H1 (cell line): ENCODE results near the gene EXOSC7. TPM values are rescaled to one million over a fixed set of nuclear protein-coding genes. Genes with fewer than 3 reads are reported as not detected.

Source experiments
- CTCF ChIA-PET: fragments of 300-600 bp; sonication (Branson Sonifier 250); formaldehyde crosslinking; loops from one replicate; lab custom pipeline; 2021; ENCODE audit not compliant: partially characterized antibody; lab: Charles Lee
- POLR2A ChIA-PET: fragments of 300-600 bp; sonication (Branson Sonifier 250); formaldehyde crosslinking; loops from one replicate; lab custom pipeline; 2021; ENCODE audit warnings: inconsistent platforms; ENCODE audit not compliant: partially characterized antibody; lab: Charles Lee
- DNase-seq, 2 experiments: peaks; one replicate each; pipeline versions ENCODE4 v3.0.0 to v3.0.0-alpha.2; 2010 to 2022; ENCODE audit warnings: low spot score in 2 of 2, low read depth in 1 of 2, mixed read lengths in 1 of 2
- FAIRE-seq: peaks from 2 replicates; lab custom pipeline; 2011; peaks lifted over from hg19 to GRCh38; lab: Jason Lieb, UNC
- H2AFZ ChIP-seq: 2 replicates; pipeline ENCODE4 v1.8.1; 2012; ENCODE audit warnings: low read length, inconsistent platforms
- H2AK5ac ChIP-seq: 2 replicates; pipeline ENCODE4 v1.6.1; 2013; ENCODE audit warnings: low read depth, low read length
- H2BK120ac ChIP-seq: replicated peaks from 2 replicates; pipeline ENCODE3; 2013; ENCODE audit warnings: low read depth, low read length, inconsistent platforms
- H2BK12ac ChIP-seq: 2 replicates; pipeline ENCODE4 v1.6.1; 2013; ENCODE audit warnings: low read depth, low read length
- H2BK15ac ChIP-seq: 2 replicates; pipeline ENCODE4 v1.6.1; 2013; ENCODE audit warnings: low read length
- H2BK20ac ChIP-seq: 2 replicates; pipeline ENCODE4 v1.6.1; 2013; ENCODE audit warnings: low read length
- H2BK5ac ChIP-seq: 2 replicates; pipeline ENCODE4 v1.6.1; 2013; ENCODE audit warnings: low read depth, low read length
- H3K14ac ChIP-seq: 2 replicates; pipeline ENCODE4 v1.6.1; 2013; ENCODE audit warnings: inconsistent platforms; ENCODE audit not compliant: insufficient read length
- H3K18ac ChIP-seq: 2 replicates; pipeline ENCODE4 v1.6.1; 2013; ENCODE audit warnings: low read length; ENCODE audit errors: extremely low read depth
- H3K23ac ChIP-seq: 2 replicates; pipeline ENCODE4 v1.6.1; 2013; ENCODE audit warnings: inconsistent platforms; ENCODE audit not compliant: insufficient read length
- H3K23me2 ChIP-seq: 2 replicates; pipeline ENCODE4 v1.6.1; 2013; ENCODE audit warnings: low read depth, low read length
- H3K27ac ChIP-seq: 2 replicates; pipeline ENCODE4 v1.6.1; 2011; ENCODE audit warnings: low read depth, low read length, inconsistent platforms
- H3K27me3 ChIP-seq, 4 experiments: replicated peaks in 1 of 4; 1 replicate in 1 of 4; 2 replicates in 3 of 4; pipeline versions ENCODE4 v1.6.1 to v1.8.1; 2011 to 2013; ENCODE audit warnings: low read length in 3 of 4, mild to moderate bottlenecking in 3 of 4, inconsistent platforms in 2 of 4, mixed read lengths in 2 of 4, moderate library complexity in 1 of 4; ENCODE audit not compliant: control insufficient read depth in 3 of 4, insufficient read depth in 3 of 4; ENCODE audit errors: extremely low read depth in 1 of 4
- H3K36me3 ChIP-seq, 4 experiments: 2 replicates each; pipeline versions ENCODE4 v1.6.1 to v1.8.1; 2011 to 2013; ENCODE audit warnings: mild to moderate bottlenecking in 4 of 4, low read length in 3 of 4, moderate library complexity in 2 of 4, control low read depth in 1 of 4, inconsistent platforms in 1 of 4; ENCODE audit not compliant: insufficient read depth in 4 of 4, control insufficient read depth in 2 of 4
- H3K4ac ChIP-seq: replicated peaks from 2 replicates; pipeline ENCODE3; 2013; ENCODE audit warnings: low read length, low read depth, mixed read lengths, inconsistent platforms; ENCODE audit not compliant: insufficient read length
- H3K4me1 ChIP-seq, 4 experiments: replicated peaks in 1 of 4; 1 replicate in 1 of 4; 2 replicates in 3 of 4; pipeline versions ENCODE4 v1.6.1 to v1.8.1; 2011 to 2013; ENCODE audit warnings: low read length in 3 of 4, inconsistent platforms in 2 of 4, mixed read lengths in 1 of 4; ENCODE audit not compliant: insufficient read depth in 4 of 4, control insufficient read depth in 3 of 4
- H3K4me2 ChIP-seq, 2 experiments: 2 replicates each; pipeline versions ENCODE4 v1.6.1 to v1.8.1; 2011 to 2013; ENCODE audit warnings: low read depth in 2 of 2, low read length in 2 of 2, control low read depth in 1 of 2, inconsistent platforms in 1 of 2, mild to moderate bottlenecking in 1 of 2; ENCODE audit not compliant: insufficient read depth in 1 of 2
- H3K4me3 ChIP-seq, 4 experiments: fragments of 200-600, 300-600 bp in 1 of 4; sonication (generic), shearing (Covaris generic), sonication (Bioruptor Twin) in 1 of 4; 2 replicates each; pipeline versions ENCODE4 v1.5.1 to v1.8.1; 2011 to 2016; ENCODE audit warnings: low read length in 4 of 4, low read depth in 3 of 4, control low read depth in 2 of 4, inconsistent platforms in 2 of 4, mild to moderate bottlenecking in 2 of 4, mixed read lengths in 1 of 4, moderate library complexity in 1 of 4; ENCODE audit not compliant: insufficient read depth in 2 of 4; ENCODE audit errors: extremely low read depth in 1 of 4
- H3K56ac ChIP-seq: replicated peaks from 2 replicates; pipeline ENCODE3; 2013; ENCODE audit warnings: low read depth, mild to moderate bottlenecking, mixed read lengths, low read length, inconsistent platforms; ENCODE audit not compliant: insufficient read length
- H3K79me1 ChIP-seq: 2 replicates; pipeline ENCODE4 v1.6.1; 2013; ENCODE audit warnings: low read depth, low read length, control low read depth
- H3K79me2 ChIP-seq, 2 experiments: 2 replicates each; pipeline versions ENCODE4 v1.6.1 to v1.8.1; 2012 to 2013; ENCODE audit warnings: low read length in 2 of 2, mild to moderate bottlenecking in 2 of 2, inconsistent platforms in 1 of 2; ENCODE audit not compliant: insufficient read depth in 2 of 2, control insufficient read depth in 1 of 2
- H3K9ac ChIP-seq, 4 experiments: replicated peaks in 1 of 4; 1 replicate in 1 of 4; 2 replicates in 3 of 4; pipeline versions ENCODE4 v1.6.1 to v1.8.1; 2011 to 2013; ENCODE audit warnings: low read depth in 3 of 4, low read length in 3 of 4, control low read depth in 2 of 4, mild to moderate bottlenecking in 2 of 4, moderate library complexity in 2 of 4, inconsistent platforms in 1 of 4; ENCODE audit errors: extremely low read depth in 1 of 4
- H3K9me3 ChIP-seq, 2 experiments: 2 replicates each; pipeline versions ENCODE4 v1.6.1 to v1.8.1; 2012 to 2013; ENCODE audit warnings: mild to moderate bottlenecking in 2 of 2, moderate library complexity in 2 of 2, control low read depth in 1 of 2, inconsistent platforms in 1 of 2, low read depth in 1 of 2, low read length in 1 of 2, mixed read lengths in 1 of 2; ENCODE audit not compliant: insufficient read depth in 2 of 2
- H4K20me1 ChIP-seq, 2 experiments: replicated peaks in 1 of 2; 2 replicates each; pipeline versions ENCODE3 to v1.8.1; 2011 to 2013; ENCODE audit warnings: inconsistent platforms in 2 of 2, low read length in 2 of 2, mild to moderate bottlenecking in 1 of 2; ENCODE audit not compliant: insufficient read depth in 2 of 2, control insufficient read depth in 1 of 2
- H4K5ac ChIP-seq: 2 replicates; pipeline ENCODE4 v1.6.1; 2013; ENCODE audit warnings: low read length, low read depth, mixed read lengths, inconsistent platforms; ENCODE audit not compliant: insufficient read length
- H4K8ac ChIP-seq: 2 replicates; pipeline ENCODE4 v1.8.0; 2013; ENCODE audit warnings: mild to moderate bottlenecking, moderate library complexity, low read length, inconsistent platforms; ENCODE audit not compliant: insufficient read depth; ENCODE audit errors: extremely low read depth
- H4K91ac ChIP-seq: replicated peaks from 2 replicates; pipeline ENCODE3; 2013; ENCODE audit warnings: low read length, mixed read lengths, inconsistent platforms; ENCODE audit not compliant: insufficient read length
- ASH2L ChIP-seq: fragments of 200-600, 300-600 bp; sonication (generic); IDR thresholded peaks from one replicate; pipeline ENCODE4 v1.7.1; 2017; ENCODE audit warnings: low read length
- CHD1 ChIP-seq: IDR thresholded peaks from 2 replicates; pipeline ENCODE4 v1.6.1; 2012; ENCODE audit warnings: low read depth, low read length, improper control_type of control experiment
- EP300 ChIP-seq, 2 experiments: IDR thresholded peaks; 1 replicate in 1 of 2; 2 replicates in 1 of 2; pipeline ENCODE4 v1.6.1; 2011 to 2012; ENCODE audit warnings: low read depth in 2 of 2, low read length in 2 of 2, mild to moderate bottlenecking in 2 of 2, borderline replicate concordance in 1 of 2, inconsistent platforms in 1 of 2, moderate library complexity in 1 of 2
- FOSL1 ChIP-seq: IDR thresholded peaks from 2 replicates; pipeline ENCODE4 v1.6.1; 2011; ENCODE audit warnings: mild to moderate bottlenecking, low read depth, low read length, moderate library complexity; ENCODE audit not compliant: insufficient read depth
- HDAC2 ChIP-seq, 2 experiments: fragments of 300-600 bp in 1 of 2; sonication (generic) in 1 of 2; IDR thresholded peaks; 2 replicates each; pipeline ENCODE4 v1.6.1; 2011 to 2012; ENCODE audit warnings: low read depth in 2 of 2, low read length in 2 of 2, mild to moderate bottlenecking in 2 of 2, moderate library complexity in 2 of 2, borderline replicate concordance in 1 of 2, inconsistent platforms in 1 of 2
- JUN ChIP-seq: IDR thresholded peaks from 2 replicates; pipeline ENCODE4 v1.6.1; 2011; ENCODE audit warnings: low read depth, mild to moderate bottlenecking, improper control_type of control experiment, low read length
- KDM1A ChIP-seq: fragments of 200-600, 300-600 bp; sonication (generic); IDR thresholded peaks from 2 replicates; pipeline ENCODE4 v1.7.1; 2016; ENCODE audit warnings: mild to moderate bottlenecking, low read length, borderline replicate concordance
- KDM5A ChIP-seq: fragments of 200-600 bp; IDR thresholded peaks from 2 replicates; pipeline ENCODE4 v1.7.1; 2012; ENCODE audit warnings: mild to moderate bottlenecking, low read length, inconsistent platforms, mixed read lengths
- RXRA ChIP-seq: IDR thresholded peaks from 2 replicates; pipeline ENCODE4 v1.6.1; 2011; ENCODE audit warnings: low read depth, mild to moderate bottlenecking, low read length, moderate library complexity; ENCODE audit not compliant: insufficient read depth
- TBP ChIP-seq: IDR thresholded peaks from 2 replicates; pipeline ENCODE4 v1.6.1; 2011; ENCODE audit warnings: low read depth, low read length, improper control_type of control experiment
- TEAD4 ChIP-seq: IDR thresholded peaks from 2 replicates; pipeline ENCODE4 v1.6.1; 2012; ENCODE audit warnings: low read depth, low read length, inconsistent platforms, mixed read lengths
- YY1 ChIP-seq: IDR thresholded peaks from 2 replicates; pipeline ENCODE4 v1.6.1; 2011; ENCODE audit warnings: low read depth, mild to moderate bottlenecking, low read length
- WGBS, 2 experiments: shearing (Covaris generic) in 1 of 2; methylation state at CpG; one replicate each; pipeline versions ENCODE4 v1.1.6 to v1.1.7; 2013 to 2015; ENCODE audit warnings: low lambda C conversion rate in 2 of 2, mixed read lengths in 2 of 2, inconsistent platforms in 1 of 2, low coverage in 1 of 2, missing lambda C conversion rate in 1 of 2; ENCODE audit not compliant: insufficient replicate concordance in 2 of 2, insufficient coverage in 1 of 2, insufficient read length in 1 of 2; ENCODE audit errors: extremely low coverage in 1 of 2, missing lambda C conversion rate in 1 of 2; 5-methylcytosine and 5-hydroxymethylcytosine counted together
- polyA plus RNA-seq, 7 experiments: library from polyadenylated mRNA; depleted of rRNA in 3 of 7; stranded (reverse) in 5 of 7; unstranded in 2 of 7; fragments of >200 nt in 5 of 7; fragments of 200-250 nt in 2 of 7; gene quantifications; 1 replicate in 5 of 7; 2 replicates in 1 of 7; 4 replicates in 1 of 7; pipeline versions ENCODE4 v1.2.1 to v1.2.3, GENCODE V29; 2011 to 2013; ENCODE audit warnings: missing spikeins in 2 of 7, mixed read lengths in 2 of 7
- total RNA-seq: library from RNA; stranded (reverse); fragmentation: NEBNext Ultra II Directional; extraction: Animal tissue kit (Norgen Biotek cat#: 25700); gene quantifications from 2 replicates; pipeline ENCODE4 v1.2.1, GENCODE V29; 2021

The EXOSC7 gene
- total and polyA plus RNA-seq, 2 of the 8 experiments (the other 6 are each of a cell fraction or from before 2014, with no cell fraction given), result 92.7 to 94.5 TPM

GRCh38 chr3:45021524-45022297, 45.7 kb downstream of the EXOSC7 start:
- H3K14ac ChIP-seq, result no peak overlapping the region
- POLR2A ChIA-PET, result interaction anchor here (0.5 to 2.3 kb wide), 5 partner anchors 10 to 656 kb away, joined by 3 to 6 read pairs (median 4); partner anchors contain the start of genes EXOSC7 and ZDHHC3
- no peak for TF ChIP-seq EP300 (IDR thresholded peaks at IDR 0.05; ENCODE audit: borderline replicate concordance in 1 of 2, low read depth in 2 of 2, low read length in 2 of 2)
- TF ChIP-seq FOSL1, result no peak
- no peak for TF ChIP-seq ASH2L
- no peak for TF ChIP-seq RXRA
- no peak for TF ChIP-seq HDAC2 (IDR thresholded peaks at IDR 0.05; ENCODE audit: borderline replicate concordance in 1 of 2, low read depth in 2 of 2, low read length in 2 of 2)
- no peak for TF ChIP-seq JUN
- TF ChIP-seq YY1, result no peak
- TF ChIP-seq TEAD4, result no peak
- TF ChIP-seq TBP, result no peak
- no peak for TF ChIP-seq KDM1A
- TF ChIP-seq CHD1, result no peak
- TF ChIP-seq KDM5A, result no peak

More at GRCh38 chr3:45021524-45022297, 45.7 kb downstream of the EXOSC7 start:
- Histone ChIP-seq H3K27me3 (no peaks in the 10 kb centered on the region), H4K8ac (no peak overlapping the region), H3K36me3 (no peaks in the 10 kb centered on the region; a peak in 1 of 8 replicates), H3K9ac (peak overlapping the region in 1 of 4 experiments; percentile 40; a peak in 1 of 7 replicates), H3K4me2 (no peak overlapping the region), H3K56ac (no peak overlapping the region), H3K4me3 (no peak overlapping the region), H2AK5ac (no peak overlapping the region), H3K9me3 (no peaks in the 10 kb centered on the region), H2AFZ (no peak overlapping the region), H2BK20ac (no peak overlapping the region), H4K5ac (no peak overlapping the region), H3K27ac (no peak overlapping the region), H3K23ac (no peak overlapping the region), H4K91ac (no peak overlapping the region), H2BK12ac (no peak overlapping the region), H3K79me2 (no peaks in the 10 kb centered on the region), H3K4ac (no peak overlapping the region), H3K23me2 (no peaks in the 10 kb centered on the region), H3K79me1 (no peaks in the 10 kb centered on the region), H2BK120ac (no peak overlapping the region), H4K20me1 (peaks cover 0 to 3% of the 10 kb centered on the region in 2 experiments), H3K4me1 (no peaks in the 10 kb centered on the region; a peak in 4 of 7 replicates), H2BK15ac (no peak overlapping the region), H3K18ac (no peak overlapping the region), H2BK5ac (no peak overlapping the region)
- DNase-seq, result no peak
- FAIRE-seq, result no peak
- WGBS, 2 experiments, result 85% methylated on average over 12 of the region's 12 CpGs; no CpG with 5 or more reads in 1 of the 2 experiments
- CTCF ChIA-PET, result interaction anchor here (1.1 to 1.2 kb wide), 2 partner anchors 29 to 34 kb away, joined by 3 read pairs; no protein-coding TSS in a partner anchor
